Stimulated activated CD8-positive, alpha-beta memory T cell treated with anti-CD3 and anti-CD28 coated beads, Interleukin-12 subunit alpha, Interleukin-12 subunit beta, amount 100 ng/mL, for 24 hours (primary cell): ENCODE measurements around the gene ATP6AP1.

ENCODE experiments used
- DNase-seq: peaks from one replicate; pipeline ENCODE4 v3.0.0-alpha.2; 2020; ENCODE audit errors: extremely low read depth

Gene ATP6AP1

GRCh38 chrX:154430479-154430878 lies 2.0 kb downstream of the ATP6AP1 start:
- DNase-seq: no peak

- no peak for DNase-seq
Observed at GRCh38 chrX:154430916-154431315, 2.4 kb downstream of the ATP6AP1 start.

- DNase-seq: no peak
Observed at GRCh38 chrX:154431341-154431740, 2.9 kb downstream of the ATP6AP1 start.

- DNase-seq: no peak
Observed at GRCh38 chrX:154432210-154432609, 3.7 kb downstream of the ATP6AP1 start.

- no peak for DNase-seq
Observed at GRCh38 chrX:154433605-154434004, 5.1 kb downstream of the ATP6AP1 start.

- no peak for DNase-seq
Observed at GRCh38 chrX:154434394-154435168, 6.1 kb downstream of the ATP6AP1 start.

- no peak for DNase-seq
Observed at GRCh38 chrX:154435171-154435733, 6.8 kb downstream of the ATP6AP1 start.

GRCh38 chrX:154436374-154436982 lies 8.0 kb downstream of the ATP6AP1 start:
- DNase-seq: no peak

GRCh38 chrX:154436983-154437752 lies 8.7 kb downstream of the ATP6AP1 start, which contains the start of gene GDI1:
Gene GDI1 (plus strand): TSS chrX:154437154. CDS start chrX:154437255, 101 bp downstream.
- DNase-seq: no peak

GRCh38 chrX:154437971-154438893 lies 9.8 kb downstream of the ATP6AP1 start:
- DNase-seq: no peak

- DNase-seq: no peak
Observed at GRCh38 chrX:154439841-154440240, 11.4 kb downstream of the ATP6AP1 start.

- DNase-seq: no peak
Observed at GRCh38 chrX:154440623-154441357, 12.3 kb downstream of the ATP6AP1 start.

GRCh38 chrX:154441564-154441963 lies 13.1 kb downstream of the ATP6AP1 start:
- no peak for DNase-seq

- DNase-seq: no peak
Observed at GRCh38 chrX:154441984-154442707, 13.7 kb downstream of the ATP6AP1 start.

- DNase-seq: no peak
Observed at GRCh38 chrX:154443479-154443910, 15.0 kb downstream of the ATP6AP1 start.

GRCh38 chrX:154443992-154444754 lies 15.7 kb downstream of the ATP6AP1 start, which contains the start of gene FAM50A:
Gene FAM50A (plus strand): TSS chrX:154444141. CDS start chrX:154444236, 95 bp downstream.
- no peak for DNase-seq

GRCh38 chrX:154444755-154445246 lies 16.3 kb downstream of the ATP6AP1 start:
- DNase-seq: no peak

GRCh38 chrX:154445776-154446175 lies 17.3 kb downstream of the ATP6AP1 start:
- DNase-seq: no peak

- DNase-seq: no peak
Observed at GRCh38 chrX:154446430-154446829, 18.0 kb downstream of the ATP6AP1 start.
